ENCODE measurements around the gene SLC23A2. TPM values are rescaled to one million over a fixed set of nuclear protein-coding genes. Genes with fewer than 3 reads are reported as not detected.

SLC23A2 gene
- polyA plus RNA-seq, 3 donors: 3.3 to 28.4 (median 6.4) TPM

DNA sequence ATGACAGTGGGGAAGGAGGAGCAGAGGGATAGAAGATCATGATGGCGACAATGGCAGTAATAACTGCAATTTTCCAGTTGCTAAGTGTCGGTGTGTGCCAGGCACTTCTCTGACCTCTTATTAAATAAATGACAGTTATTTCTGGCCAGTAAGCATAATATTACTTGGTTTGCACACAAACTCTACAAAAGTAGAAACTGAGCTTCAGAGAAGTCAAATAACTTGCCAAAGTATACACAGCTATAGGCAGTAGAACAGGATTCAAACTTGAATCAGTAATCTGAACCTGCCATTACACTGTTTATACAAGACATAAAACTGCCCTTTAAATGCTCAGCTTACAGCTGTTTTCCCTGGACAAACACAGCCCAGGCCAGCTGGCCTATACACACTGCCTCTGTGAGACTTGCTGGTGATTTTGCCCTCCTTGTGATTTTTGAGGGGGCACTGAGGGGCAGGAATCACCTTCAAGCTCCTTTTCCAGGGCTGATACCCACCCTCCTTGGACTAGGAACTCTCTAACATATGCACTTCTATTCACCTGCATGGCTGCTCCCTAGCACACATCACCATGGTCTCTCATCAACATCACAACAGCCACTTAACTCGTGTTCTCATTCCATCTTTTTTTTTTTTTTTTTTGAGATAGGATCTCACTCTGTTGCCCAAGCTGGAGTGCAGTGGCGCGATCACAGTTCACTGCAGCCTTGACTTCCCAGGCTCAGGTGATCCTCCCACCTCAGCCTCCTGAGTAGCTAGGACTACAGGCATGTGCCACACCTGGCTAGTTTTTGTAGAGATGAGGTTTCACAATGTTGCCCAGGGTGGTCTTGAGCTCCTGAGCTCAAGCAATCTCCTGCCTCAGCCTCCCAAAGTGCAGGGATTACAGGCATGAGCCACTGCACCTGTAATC, 63.6 kb downstream of the SLC23A2 start:
- Histone ChIP-seq H3K27me3 (ENCODE audit: control insufficient read depth in 2 of 2, insufficient read depth in 2 of 2, low read length in 2 of 2) (no peaks in the 10 kb centered on the region), H4K20me1 (ENCODE audit: insufficient read depth, low read length) (peaks cover 80% of the 10 kb centered on the region), H3K9ac (ENCODE audit: insufficient read depth, low read length, poor library complexity, severe bottlenecking) (no peak overlapping the region), H2AFZ (ENCODE audit: insufficient read depth, low read depth, low read length, poor library complexity, severe bottlenecking) (no peak overlapping the region), H3K27ac (ENCODE audit: low read depth in 1 of 2, low read length in 2 of 2) (no peak overlapping the region), H3K4me1 (ENCODE audit: control insufficient read depth in 1 of 2, insufficient read depth in 2 of 2, low read length in 2 of 2) (no peaks in the 10 kb centered on the region), H3K36me3 (replicated peaks in 1 of 2; ENCODE audit: control insufficient read depth in 1 of 2, insufficient read depth in 2 of 2, low read length in 2 of 2) (peaks cover 3 to 31% of the 10 kb centered on the region in 2 donors), H3K79me2 (ENCODE audit: insufficient read depth, low read length) (peaks cover 9% of the 10 kb centered on the region), H3K9me3 (replicated peaks in 1 of 2; ENCODE audit: control insufficient read depth in 1 of 2, insufficient read depth in 1 of 2, low read length in 2 of 2) (no peaks in the 10 kb centered on the region), H3K4me3 (replicated peaks in 1 of 3; ENCODE audit: low read depth in 2 of 3, low read length in 3 of 3) (no peak overlapping the region), H3K4me2 (replicated peaks; ENCODE audit: extremely low read depth, low read length, poor library complexity, severe bottlenecking) (no peak overlapping the region)
- TF ChIP-seq, protein P1, sequence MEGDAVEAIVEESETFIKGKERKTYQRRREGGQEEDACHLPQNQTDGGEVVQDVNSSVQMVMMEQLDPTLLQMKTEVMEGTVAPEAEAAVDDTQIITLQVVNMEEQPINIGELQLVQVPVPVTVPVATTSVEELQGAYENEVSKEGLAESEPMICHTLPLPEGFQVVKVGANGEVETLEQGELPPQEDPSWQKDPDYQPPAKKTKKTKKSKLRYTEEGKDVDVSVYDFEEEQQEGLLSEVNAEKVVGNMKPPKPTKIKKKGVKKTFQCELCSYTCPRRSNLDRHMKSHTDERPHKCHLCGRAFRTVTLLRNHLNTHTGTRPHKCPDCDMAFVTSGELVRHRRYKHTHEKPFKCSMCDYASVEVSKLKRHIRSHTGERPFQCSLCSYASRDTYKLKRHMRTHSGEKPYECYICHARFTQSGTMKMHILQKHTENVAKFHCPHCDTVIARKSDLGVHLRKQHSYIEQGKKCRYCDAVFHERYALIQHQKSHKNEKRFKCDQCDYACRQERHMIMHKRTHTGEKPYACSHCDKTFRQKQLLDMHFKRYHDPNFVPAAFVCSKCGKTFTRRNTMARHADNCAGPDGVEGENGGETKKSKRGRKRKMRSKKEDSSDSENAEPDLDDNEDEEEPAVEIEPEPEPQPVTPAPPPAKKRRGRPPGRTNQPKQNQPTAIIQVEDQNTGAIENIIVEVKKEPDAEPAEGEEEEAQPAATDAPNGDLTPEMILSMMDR (IDR thresholded peaks at IDR 0.05): no peak
- no CpG with 5 or more reads among the region's 5 CpGs for WGBS (ENCODE audit: insufficient coverage)
- Mint-ChIP-seq H3K27ac (peak overlapping the region in 1 of 7 donors; percentile 17), H3K4me1 (peaks cover 8% of the 10 kb centered on the region), H3K9me3 (peaks cover 0 to 3% (median 0%) of the 10 kb centered on the region in 7 donors), H3K36me3 (peaks cover 24 to 37% of the 10 kb centered on the region in 2 donors), H3K27me3 (ENCODE audit: low read depth in 3 of 3) (no peaks in the 10 kb centered on the region), H3K4me3 (no peak overlapping the region)
- DNase-seq: no peak
- intact Hi-C loops (cut with micrococcal nuclease): no loop called here

DNA sequence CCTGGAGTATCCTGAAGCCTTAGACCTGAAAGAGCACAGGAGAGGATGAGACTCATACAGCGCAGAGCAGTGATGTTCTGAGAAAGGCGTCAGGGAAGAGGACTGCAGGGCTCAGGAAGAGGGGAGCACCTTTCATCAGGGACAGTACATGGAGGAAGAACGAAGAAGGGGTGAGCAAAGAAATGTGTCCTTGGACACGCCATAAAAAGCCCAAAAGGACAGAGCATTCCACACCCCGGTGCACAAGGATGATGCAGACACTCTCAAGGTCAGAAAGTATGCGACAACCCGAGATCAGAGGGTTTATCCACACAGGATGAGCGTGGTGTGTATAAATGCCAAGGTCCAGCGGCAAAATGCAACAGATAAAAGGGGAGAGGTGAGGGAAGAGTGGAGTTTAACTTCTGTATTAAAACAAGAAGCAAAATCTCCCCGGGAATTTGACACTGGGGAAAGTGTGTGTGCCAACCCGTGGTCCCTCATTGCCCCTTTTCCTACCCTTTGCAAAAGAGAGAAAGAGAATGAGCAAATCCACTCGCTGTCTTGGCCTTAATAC, 64.4 kb downstream of the SLC23A2 start:
- Histone ChIP-seq H3K27me3 (ENCODE audit: control insufficient read depth in 2 of 2, insufficient read depth in 2 of 2, low read length in 2 of 2) (no peaks in the 10 kb centered on the region), H3K9me3 (replicated peaks in 1 of 2; ENCODE audit: control insufficient read depth in 1 of 2, insufficient read depth in 1 of 2, low read length in 2 of 2) (no peaks in the 10 kb centered on the region), H3K4me3 (replicated peaks in 1 of 3; ENCODE audit: low read depth in 2 of 3, low read length in 3 of 3) (no peak overlapping the region), H3K9ac (ENCODE audit: insufficient read depth, low read length, poor library complexity, severe bottlenecking) (no peak overlapping the region), H3K4me2 (replicated peaks; ENCODE audit: extremely low read depth, low read length, poor library complexity, severe bottlenecking) (no peak overlapping the region), H2AFZ (ENCODE audit: insufficient read depth, low read depth, low read length, poor library complexity, severe bottlenecking) (no peak overlapping the region), H3K4me1 (ENCODE audit: control insufficient read depth in 1 of 2, insufficient read depth in 2 of 2, low read length in 2 of 2) (no peaks in the 10 kb centered on the region), H3K79me2 (ENCODE audit: insufficient read depth, low read length) (peaks cover 9% of the 10 kb centered on the region), H4K20me1 (ENCODE audit: insufficient read depth, low read length) (peaks cover 80% of the 10 kb centered on the region), H3K36me3 (replicated peaks in 1 of 2; ENCODE audit: control insufficient read depth in 1 of 2, insufficient read depth in 2 of 2, low read length in 2 of 2) (peaks cover 9 to 39% of the 10 kb centered on the region in 2 donors), H3K27ac (ENCODE audit: low read depth in 1 of 2, low read length in 2 of 2) (no peak overlapping the region)
- H3K36me3 Mint-ChIP-seq: peaks cover 29 to 44% of the 10 kb centered on the region in 2 donors
- DNase-seq: no peak
- TF ChIP-seq, protein P1 (IDR thresholded peaks at IDR 0.05): no peak
- intact Hi-C loops (cut with micrococcal nuclease): no loop called here
- H3K27me3 Mint-ChIP-seq (ENCODE audit: low read depth in 3 of 3): no peaks in the 10 kb centered on the region
- peaks cover 0 to 3% (median 0%) of the 10 kb centered on the region in 7 donors for H3K9me3 Mint-ChIP-seq
- H3K27ac Mint-ChIP-seq: peak overlapping the region in 1 of 7 donors; percentile 42
- peaks cover 1% of the 10 kb centered on the region for H3K4me1 Mint-ChIP-seq
- no peak overlapping the region for H3K4me3 Mint-ChIP-seq
- WGBS (ENCODE audit: insufficient coverage): 95% methylated on average over 7 of the region's 12 CpGs
